HG02571 (cell line): ENCODE measurements around the gene CLP1.

Experiments used
- ATAC-seq: cut with Tn5 transposase; IDR thresholded peaks from one replicate; pipeline ENCODE4 v1.9.1; 2021; ENCODE audit warnings: mild to moderate bottlenecking, moderate library complexity; ENCODE audit not compliant: unreplicated experiment

Gene CLP1

DNA sequence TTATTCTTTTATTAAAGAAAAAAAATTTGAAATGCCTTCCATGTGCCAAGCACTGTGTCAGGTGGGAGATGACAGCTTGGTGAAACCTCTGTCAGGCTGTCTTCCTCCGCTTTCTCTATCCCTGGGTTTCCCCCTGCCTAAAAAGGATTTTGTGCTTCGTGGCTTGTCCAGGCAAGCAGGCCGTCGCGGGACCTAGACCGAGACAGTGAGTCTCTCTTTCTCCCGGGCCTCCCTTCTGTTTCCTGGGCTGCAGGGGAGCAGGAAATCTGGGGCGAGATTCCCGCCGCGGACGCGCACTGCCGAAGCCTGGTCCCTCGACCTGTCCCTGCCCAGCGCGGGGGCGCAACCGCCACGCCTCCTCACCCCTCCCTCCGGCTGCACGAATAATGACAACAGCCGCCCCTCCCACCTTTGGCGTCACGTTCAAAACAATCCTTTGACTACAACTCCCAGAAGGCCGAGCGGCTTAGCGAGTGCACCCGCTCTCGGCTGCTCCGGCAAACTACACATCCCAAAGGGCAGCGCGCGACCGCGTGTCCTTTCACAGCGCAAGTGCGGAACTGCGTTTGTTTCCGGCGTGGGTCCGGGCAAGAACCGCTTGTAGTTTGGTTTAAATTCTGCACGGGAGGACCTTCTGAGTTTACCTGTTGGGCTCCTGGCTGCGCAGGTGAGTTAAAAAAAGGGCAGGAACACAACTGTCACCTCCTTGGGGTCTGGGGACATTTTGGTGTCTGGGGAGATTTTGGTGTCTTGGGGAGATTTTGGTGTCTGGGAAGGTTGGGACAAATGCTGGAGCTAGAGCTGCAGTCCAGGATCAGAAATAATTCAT is at the start of gene CLP1:
Gene CLP1 (plus strand): TSS at position 569 of the 829 bp plus-strand sequence. CDS start 1,715 bp downstream, outside the sequence.
- ATAC-seq, result peak; percentile 97

DNA sequence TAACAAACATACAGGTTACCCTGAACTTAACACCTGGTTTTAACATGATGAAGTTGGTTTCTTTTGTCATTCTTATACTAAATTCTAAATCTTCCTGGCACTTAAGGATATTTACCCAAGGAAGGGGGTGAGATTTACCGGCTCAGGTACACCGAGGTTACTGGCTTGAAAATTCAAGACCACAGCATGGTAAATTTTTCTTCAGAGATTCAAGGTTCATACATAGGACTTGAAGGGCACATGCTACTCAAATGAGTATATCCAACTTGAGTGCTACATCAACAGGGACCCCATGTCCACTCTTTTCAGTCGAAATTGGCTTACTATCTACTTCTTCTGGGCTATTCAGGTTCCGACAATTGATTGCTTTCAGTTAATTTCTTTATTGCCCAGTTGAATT is 47.4 kb upstream of the CLP1 start:
- ATAC-seq, result no peak

DNA sequence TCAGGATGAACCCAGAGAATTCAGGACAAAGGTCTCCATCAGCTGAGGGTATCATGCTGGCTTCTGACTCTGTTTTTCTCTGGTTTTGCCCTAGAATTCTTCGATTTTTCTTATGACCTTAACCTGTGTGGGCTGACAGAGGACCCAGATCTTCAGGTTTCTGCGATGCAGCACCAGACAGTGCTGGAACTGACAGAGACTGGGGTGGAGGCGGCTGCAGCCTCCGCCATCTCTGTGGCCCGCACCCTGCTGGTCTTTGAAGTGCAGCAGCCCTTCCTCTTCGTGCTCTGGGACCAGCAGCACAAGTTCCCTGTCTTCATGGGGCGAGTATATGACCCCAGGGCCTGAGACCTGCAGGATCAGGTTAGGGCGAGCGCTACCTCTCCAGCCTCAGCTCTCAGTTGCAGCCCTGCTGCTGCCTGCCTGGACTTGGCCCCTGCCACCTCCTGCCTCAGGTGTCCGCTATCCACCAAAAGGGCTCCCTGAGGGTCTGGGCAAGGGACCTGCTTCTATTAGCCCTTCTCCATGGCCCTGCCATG is 43.3 kb upstream of the CLP1 start:
- no peak for ATAC-seq

DNA sequence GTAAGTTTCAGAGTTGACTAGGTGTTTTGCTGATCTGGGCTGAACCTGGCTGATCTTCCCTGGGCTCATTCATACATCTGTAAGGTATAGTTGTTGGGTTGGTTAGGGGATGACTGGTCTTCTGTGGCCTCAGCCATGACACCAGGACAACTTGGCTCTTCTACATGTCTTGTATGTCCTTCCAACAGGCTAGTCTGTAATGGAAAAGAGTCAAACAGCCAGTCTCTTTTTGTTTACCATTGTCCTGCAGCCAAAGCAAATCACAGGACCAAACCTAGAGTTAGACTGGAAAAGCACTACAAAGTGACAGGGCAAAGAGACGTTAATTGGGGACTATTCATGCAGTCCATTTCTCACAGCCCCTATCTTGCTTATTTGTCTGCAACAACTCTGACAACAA is 42.3 kb upstream of the CLP1 start:
- ATAC-seq, result no peak

DNA sequence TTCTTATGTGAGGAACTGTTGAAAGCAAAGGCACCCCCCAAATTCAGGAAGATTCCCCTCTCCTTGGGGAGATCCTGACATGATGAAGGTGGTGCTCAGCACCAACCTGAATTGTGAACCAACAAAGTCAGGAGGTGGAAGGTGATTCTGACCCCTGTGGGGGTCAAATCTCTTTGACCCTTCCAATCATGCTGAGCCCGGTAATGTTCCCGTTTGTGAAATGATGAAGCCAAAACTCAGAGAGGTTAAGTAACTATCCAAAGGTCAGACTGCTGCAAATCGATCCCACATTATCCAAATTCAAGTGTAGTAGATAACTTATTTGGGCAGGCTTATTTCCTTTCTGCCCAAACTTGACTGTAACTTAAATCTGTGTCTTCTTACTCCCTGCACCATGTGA is 41.0 kb upstream of the CLP1 start:
- no peak for ATAC-seq

DNA sequence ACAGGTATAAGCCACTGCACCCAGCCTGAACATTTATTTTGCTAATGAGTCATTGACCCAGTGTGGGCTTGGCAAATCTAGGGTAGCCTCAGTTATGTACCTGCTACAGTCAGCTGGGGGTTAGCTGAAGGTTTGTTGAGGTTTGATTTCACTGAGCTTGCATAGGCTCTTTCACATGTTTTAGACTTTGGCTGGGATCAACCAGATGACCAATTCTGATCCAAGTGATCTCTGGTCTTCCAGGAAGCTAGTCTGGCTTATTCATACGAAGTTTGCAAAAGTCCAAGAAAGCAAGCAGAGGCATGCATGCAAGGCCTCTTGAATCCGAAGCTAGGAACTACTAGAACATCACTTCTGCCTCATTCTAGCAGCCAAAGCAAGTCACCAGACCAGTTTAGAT is 39.1 kb upstream of the CLP1 start:
- no peak for ATAC-seq

DNA sequence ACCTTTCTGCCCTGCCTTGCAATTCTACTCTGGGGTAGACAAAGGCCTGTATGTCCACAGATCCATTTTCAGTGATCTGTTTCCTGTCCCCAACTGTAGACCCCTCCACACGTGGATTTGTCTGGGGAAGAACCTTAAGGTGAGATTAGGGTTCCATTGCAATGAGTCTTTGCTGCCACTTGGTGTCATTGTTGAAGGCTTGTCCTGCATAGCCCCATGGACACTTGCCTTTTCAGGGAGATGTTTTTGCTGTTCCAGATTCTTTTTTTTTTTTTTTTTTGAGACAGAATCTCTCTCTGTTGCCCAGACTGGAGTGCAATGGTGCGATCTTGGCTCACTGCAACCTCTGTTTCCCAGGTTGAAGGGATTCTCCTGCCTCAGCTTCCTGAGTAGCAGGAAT is 38.2 kb upstream of the CLP1 start:
- no peak for ATAC-seq

DNA sequence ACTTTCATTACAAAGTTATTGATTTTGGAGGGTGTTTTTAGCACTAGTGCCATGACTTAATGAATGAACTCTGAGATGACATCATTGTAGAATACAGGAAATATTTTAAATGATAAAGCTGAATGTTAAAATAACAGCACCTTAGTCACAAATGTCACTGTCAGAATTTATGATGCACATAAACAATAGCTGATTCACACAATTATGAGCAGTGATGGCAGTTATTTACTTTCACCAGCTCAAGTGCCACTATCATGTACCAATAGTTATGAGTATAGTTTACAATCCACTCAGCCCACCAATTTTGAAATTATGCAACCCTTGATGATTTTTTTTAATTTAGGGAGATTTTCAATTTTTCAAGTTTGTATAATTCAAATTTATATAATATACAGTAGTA is 37.1 kb upstream of the CLP1 start:
- no peak for ATAC-seq

DNA sequence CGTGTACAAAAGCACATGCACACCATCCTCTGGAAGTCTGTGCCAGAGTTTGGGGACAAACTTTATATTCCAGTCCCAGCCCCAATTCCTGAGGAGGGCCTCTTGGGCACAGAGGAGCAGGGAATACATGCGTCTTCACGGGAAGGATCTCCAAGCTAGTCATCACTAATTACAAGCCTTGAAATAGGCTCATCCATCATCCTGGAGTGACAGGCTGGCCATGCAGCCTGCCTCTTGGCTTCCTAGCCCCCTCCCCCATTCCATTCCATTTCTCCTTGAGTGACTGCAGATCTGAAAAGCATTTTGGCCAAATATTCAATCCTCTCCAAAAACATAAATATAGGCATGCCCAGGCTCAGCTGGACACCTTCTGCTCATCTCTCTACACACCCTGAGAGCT is 35.3 kb upstream of the CLP1 start:
- ATAC-seq, result no peak

DNA sequence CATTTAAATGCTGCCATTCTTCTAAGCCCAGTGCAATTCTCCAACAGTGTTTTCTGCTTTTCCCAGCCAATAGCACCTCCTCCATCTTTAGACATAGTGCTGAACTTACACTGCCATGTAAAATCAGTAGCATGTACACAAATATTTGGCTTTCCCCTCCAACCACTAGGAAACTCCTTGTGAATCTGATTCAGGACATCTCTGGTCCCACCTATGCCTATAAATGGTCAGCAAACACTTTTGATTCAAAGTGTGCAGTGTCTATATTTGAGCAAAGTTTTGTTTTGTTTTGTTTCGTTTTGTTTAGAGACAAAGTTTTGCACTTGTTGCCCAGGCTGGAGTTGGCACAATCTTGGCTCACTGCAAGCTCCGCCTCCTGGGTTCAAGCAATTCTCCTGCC is 32.7 kb upstream of the CLP1 start:
- no peak for ATAC-seq

DNA sequence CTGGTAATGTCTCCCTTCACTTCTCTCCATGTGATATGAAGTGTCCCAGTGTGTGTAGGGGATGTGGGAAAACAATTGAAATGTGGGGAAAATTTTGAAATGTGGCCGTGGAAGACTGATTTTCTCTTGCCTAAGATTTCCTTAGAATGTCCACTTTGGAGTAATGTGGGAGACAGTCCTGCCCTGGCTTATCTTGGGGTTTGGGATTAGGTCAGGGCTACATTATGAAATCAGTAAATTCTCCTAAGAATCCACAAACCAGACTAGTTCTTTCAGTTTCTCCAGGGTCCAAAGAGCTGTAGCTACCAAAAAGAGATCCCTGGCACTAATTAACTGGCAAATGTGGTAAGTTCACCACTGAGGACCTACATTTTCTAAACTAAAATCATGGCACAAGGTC is 30.7 kb upstream of the CLP1 start:
- ATAC-seq, result no peak

DNA sequence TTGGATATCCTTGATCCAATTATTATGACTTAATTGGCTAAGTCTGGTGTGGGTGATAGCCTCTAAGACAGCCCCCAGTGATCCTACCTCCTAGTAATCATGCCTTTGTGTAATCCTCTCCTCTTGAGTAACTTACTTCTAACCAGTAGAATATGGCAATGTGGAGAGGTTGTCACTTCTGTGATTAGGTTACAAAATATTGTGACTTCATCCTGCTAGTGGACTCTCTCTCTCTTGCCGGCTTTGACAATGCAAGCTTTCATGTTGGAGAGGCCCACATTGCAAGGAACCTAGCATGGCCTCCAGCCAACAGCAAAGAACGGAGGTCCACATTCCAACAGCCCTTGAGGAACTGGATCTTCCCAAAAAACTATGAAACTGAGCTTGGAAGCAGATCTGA is 27.4 kb upstream of the CLP1 start:
- ATAC-seq, result no peak

DNA sequence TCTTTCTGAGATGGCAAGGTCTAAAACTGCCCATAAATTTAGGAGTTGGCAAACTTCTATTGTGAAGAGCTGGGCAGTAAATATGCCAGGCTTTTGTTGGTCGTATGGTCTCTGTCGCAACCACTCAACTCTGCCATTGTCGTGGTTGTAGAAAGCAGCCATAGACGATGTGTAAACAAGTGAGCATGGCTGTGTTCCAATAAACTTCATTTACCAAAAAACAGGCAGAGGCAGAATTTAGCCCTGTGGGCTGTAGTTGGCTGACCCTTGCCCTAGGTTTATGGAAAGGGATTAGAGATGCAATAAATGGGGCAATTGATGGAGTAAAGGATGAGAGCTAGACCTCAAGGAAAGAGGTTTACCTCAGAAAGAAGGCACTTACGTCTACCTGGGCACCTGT is 25.4 kb upstream of the CLP1 start:
- no peak for ATAC-seq

DNA sequence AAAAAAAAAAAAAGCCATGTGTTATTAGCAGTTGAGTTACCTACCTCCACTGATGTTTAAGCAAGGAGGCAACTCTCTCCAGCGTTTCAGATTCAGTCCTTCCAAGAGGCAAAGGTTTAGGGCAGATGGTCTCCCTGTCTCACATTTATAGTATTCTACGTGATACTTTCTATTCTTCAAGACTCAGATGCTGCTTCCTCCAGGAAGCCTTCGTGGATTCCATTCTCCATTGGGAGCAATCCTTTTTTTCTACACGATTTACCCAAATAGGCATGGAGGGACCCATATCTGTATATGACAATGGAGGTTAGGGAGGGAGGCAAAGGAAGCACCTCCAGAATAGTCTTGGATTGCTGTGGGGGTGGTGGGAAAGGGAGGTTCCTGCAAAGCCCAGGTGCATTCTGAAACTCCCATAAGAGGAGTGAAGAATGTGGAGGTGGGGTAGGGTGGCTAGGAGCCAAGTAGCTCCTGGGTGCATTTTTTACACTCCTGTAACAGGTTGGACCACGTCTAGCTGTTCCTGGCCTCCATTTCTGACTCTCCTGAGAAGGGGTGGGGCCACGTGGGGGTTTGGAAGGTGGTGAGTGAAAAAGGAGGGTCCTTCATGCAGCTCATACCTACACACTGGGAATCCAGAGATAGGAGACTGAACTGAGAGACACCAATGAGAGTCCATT is 24.0 kb upstream of the CLP1 start:
- ATAC-seq, result no peak

DNA sequence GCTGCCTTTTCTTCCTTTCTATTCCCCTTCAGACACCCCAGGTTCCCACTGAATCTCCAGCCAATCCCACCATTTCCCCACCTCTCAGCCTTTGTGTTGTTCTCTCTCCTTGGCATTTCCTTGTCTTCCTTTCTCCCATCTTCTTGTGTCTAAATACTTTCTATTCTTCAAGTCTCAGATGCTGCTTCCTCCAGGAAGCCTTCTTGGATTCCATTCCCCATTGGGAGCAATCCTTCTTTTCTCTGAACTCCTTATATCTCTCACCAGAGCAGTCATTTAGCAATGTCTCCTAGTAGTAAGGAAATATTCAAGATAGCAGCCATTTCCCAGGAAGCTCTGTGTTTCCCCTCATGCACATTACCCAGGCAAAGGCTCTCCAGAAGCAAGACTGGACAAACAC is 23.3 kb upstream of the CLP1 start:
- ATAC-seq, result no peak

DNA sequence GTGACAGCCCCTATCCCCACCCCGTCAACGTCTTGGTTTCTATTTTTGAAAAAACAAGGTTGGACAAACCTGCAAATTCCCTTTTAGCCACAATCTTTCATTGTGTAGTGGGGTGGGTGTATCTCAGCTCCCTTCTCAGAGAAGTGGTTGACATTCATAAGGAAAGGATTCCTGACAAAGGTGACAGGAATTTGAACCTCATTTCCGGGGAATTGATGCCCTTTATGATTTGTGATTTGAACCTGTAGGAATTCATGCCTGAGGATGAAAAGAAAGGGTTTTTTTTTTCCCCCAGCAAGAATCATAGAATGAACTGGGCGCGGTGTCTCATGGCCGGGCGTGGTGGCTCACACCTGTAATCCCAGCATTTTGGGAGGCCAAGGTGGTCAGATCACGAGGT is 22.3 kb upstream of the CLP1 start:
- no peak for ATAC-seq

DNA sequence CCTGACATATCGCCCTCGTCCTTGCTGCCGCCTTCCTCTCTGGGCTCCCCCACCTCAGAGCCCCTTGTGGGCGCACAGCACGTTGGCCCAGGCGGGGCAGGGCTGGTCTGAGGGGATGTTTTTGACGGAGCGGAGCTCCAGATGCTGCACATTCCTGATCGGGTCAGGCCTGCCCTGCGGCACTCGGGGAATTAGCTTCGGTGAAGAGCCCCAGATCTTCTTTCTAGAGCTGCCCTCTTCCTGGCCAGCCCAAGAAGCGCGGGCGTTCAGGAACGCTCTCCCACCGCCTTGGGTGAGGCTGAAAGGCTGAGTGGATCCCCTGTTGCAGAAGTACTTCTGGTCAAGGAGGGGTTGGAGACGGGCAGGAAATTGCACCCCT is 19.9 kb upstream of the CLP1 start:
- no peak for ATAC-seq

DNA sequence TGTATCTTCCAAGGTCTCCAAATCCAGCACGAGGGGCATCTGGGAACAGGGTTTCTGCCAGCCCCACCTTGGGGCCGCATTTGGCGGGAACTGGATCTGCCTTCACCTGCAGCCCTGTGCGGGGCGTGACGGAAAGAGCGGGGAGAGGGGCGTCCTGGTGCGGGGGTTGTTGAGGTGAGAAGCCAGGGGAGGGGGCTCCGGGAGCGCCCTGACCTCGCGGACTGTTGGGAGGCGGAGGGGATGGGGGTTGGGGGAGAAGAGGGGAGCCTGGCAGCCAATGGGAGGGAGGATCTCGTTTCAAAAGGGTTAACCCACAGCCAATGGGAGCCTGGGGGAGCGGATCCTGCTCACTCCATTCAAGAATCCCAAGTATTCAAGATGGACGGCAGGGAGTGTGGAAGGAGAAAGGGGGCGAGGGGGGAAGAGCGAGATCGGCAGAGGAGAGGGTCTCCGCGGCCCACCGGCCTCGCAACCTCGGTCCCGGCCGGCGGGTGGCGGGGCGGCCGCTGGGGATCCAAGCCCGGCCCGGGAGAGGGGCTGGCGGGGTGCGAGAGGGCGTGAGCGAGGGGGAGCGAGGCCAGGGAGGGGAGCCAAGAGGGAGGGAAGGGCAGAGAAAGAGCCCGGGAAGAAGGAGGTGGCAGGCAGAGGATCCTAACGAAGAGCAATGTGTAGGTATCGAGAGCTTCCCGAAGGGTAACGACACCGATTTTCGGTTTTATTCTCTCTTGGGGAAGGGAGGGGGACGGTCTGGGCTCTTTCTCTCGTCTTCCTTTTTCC is 19.4 kb upstream of the CLP1 start:
- ATAC-seq, result no peak

DNA sequence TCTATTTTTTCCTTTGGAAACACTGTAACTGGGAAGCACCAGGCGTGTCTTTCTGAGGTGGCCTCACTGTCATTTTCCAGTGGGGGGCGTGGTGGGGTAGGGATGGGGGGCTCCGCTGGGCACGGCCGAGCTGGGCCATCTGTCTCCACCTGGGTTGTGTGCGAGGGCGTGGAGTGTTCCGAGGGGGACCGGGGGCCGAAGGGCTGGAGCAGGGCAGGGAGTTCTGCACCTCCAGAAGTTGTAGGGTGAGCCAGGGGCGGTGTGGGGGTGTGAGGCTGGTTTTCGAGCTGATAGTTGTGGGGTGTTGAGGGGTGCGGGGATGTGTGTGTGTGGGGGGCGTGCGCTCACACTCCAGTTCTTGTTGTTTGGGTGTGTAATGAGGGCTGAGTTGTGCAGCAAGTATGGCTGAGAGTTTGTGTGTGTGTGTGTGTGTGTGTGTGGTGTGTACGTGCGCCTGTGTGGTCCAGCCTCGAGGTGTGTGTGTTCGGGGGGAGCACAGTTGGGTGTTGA is 18.7 kb upstream of the CLP1 start:
- no peak for ATAC-seq

DNA sequence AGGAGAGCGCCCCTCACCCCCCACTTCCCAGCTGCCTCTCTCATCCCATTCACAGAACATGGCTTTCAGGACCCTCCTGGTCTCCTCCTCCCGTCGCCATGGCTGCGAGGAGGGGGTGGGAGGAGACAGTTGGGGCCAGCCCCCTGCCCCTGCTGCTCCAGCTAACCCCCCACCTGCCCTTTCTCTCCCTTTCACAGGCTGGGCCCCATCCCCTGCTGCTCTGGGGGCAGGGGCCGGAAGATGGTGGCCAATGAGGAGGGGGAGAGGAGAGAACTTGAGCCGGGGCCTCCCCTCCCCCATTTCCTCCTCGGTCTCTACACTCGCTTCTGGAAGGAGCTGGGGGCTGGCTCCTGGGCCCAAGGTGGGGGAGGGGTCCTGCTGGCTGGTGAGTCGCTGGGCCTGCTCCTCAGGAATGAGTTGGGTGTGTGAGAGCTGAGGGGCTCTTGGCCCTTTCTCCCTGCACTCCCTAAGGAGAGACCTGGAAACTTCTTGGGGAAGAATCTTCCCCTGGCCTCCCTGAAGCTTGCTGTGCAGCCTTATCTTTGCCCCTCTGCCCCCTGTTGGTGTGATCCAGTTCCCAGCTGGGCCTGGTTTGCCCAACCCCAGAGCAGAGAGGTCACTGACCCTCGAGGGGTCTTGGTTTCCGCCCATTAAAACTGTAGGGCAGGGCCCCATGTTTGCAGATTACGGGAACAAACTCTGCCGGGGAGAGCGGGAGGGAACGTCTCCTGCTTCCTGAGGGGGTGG is 18.1 kb upstream of the CLP1 start:
- ATAC-seq, result no peak
